Skin epidermis (tissue), 12 donors: ENCODE measurements around the gene LCNL1.

Source experiments
- H3K27ac ChIP-seq, 21 experiments: fragments of 200-600 bp; sonication (generic) in 11 of 21; one replicate each; pipeline ENCODE4 v1.5.0; 2020; ENCODE audit warnings: mild to moderate bottlenecking in 3 of 21, inconsistent platforms in 2 of 21, moderate library complexity in 2 of 21
- H3K4me3 ChIP-seq, 7 experiments: fragments of 200-600 bp; sonication (generic) in 2 of 7; one replicate each; pipeline ENCODE4 v1.5.0; 2020; ENCODE audit warnings: inconsistent platforms in 2 of 7, mild to moderate bottlenecking in 2 of 7, moderate library complexity in 1 of 7

The LCNL1 gene

GRCh38 chr9:136983656-136984314, 992 bp downstream of the LCNL1 start:
- H3K27ac ChIP-seq, result no peak overlapping the region

DNA sequence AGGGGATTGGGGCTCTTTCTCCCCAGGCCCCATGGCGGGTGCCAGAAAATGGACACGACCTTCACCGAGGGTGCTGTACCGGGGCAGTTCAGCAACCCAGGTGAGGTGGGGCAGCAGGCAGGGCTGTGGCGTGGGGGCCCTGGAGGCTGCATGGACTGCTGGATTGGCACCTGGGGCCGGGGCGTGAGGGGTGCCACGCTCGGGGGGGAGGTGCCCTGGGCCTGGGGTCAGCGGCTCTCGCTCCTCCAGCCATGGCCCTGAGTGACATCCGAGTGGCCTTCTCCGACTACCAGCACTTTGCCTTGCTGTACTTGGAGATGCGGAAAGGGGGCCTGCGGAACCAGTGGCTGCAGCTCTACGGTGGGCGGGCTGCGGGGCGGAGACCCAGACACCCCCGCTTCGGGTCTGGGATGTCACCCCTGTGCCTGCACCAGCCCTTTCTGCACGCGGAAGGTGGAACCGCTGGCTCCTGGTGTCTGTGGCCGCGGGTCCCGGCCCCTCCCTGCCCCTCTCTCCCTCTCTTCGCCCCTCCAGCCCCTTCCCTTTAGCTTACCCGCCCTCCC, 1.8 kb downstream of the LCNL1 start:
- H3K27ac ChIP-seq, result no peak overlapping the region
- no peak overlapping the region for H3K4me3 ChIP-seq

More at GRCh38 chr9:136983656-136984314, 992 bp downstream of the LCNL1 start:
- no peak overlapping the region for H3K4me3 ChIP-seq

DNA sequence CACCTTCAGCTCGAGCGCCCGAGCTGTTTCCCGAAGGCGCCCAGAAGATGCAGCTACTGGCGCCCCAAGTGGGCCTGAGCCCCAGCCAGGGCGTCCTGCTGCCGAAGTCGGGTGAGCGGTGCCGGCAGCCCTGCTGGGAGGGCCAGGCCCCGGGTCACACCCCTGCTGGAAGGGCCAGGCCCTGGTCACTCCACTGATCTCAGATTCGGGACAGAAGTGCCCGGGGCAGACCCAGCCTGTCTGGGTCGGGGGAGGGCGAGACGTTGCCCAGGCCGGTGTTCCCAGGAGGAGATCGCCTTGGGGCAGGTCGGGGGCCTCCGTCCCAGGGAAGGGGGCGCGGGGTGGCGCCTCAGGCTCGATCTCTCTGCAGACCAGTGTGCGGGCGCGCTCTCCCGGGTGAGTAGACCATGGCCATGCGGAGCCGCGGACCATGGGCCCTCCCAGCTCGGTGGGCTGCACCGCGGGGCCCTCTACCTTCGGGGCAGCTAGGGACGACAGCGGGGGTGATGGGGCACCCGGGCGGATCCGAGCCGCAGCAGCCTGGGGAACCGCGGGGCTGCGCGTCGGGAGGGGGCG, 2.3 kb downstream of the LCNL1 start:
- H3K27ac ChIP-seq, result no peak overlapping the region
- no peak overlapping the region for H3K4me3 ChIP-seq

- H3K4me3 ChIP-seq, result no peak overlapping the region
- H3K27ac ChIP-seq, result no peak overlapping the region
These were observed 3.1 kb downstream of the LCNL1 start for GRCh38 chr9:136985853-136986252.

GRCh38 chr9:136988872-136989271, 6.1 kb downstream of the LCNL1 start:
- H3K27ac ChIP-seq, result no peak overlapping the region
- no peak overlapping the region for H3K4me3 ChIP-seq

GRCh38 chr9:136990242-136990911, 7.6 kb downstream of the LCNL1 start:
- no peak overlapping the region for H3K4me3 ChIP-seq
- no peak overlapping the region for H3K27ac ChIP-seq

DNA sequence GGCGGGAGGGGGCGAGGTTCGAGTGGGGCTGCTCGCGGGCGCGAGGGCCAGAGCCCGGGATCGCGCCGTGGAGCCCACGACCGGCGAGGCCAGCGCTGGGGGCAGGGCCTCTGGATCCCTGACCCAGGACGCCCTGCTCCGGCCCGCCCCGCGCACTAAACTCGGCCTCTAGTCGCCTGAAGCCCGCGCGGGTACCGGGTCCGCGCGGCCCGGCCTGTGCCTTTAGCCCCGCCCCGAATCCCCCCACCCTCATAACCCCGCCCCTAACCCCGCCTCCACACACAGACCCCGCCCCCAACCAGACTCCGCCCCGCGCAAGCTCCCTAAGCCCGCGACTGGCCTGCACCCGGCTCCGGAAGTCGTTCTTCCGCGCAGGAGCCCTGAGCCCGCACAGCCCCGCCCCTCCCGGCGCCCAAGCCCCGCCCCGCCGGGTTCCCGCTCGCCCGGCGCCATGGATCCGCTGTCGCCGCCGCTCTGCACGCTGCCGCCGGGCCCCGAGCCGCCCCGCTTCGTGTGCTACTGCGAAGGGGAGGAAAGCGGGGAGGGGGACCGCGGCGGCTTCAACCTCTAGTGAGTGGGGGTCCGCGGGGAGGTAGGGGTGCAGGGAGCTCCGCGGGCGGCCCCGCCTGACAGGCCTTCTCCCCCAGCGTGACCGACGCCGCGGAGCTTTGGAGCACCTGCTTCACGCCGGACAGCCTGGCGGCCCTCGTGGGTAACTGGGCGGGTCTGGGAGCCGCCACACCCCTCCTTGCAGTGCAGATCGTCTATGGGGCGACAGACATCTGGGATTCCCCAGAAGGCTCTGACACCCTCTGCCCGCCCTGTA, 9.4 kb downstream of the LCNL1 start, which contains the start of gene PAXX:
TSS of gene PAXX (plus strand) at position 430 of the 826 bp plus-strand sequence. CDS start at position 452, 22 bp downstream.
- Histone ChIP-seq H3K4me3 (peak within 1 kb of the TSS; percentile 52 to 77 (median 62)), H3K27ac (peak within 1 kb of the TSS; percentile 24 to 92 (median 82))

- H3K27ac ChIP-seq, result peak overlapping the region; percentile 24 to 92 (median 82)
These were observed 10.1 kb downstream of the LCNL1 start for GRCh38 chr9:136992819-136993369.

DNA sequence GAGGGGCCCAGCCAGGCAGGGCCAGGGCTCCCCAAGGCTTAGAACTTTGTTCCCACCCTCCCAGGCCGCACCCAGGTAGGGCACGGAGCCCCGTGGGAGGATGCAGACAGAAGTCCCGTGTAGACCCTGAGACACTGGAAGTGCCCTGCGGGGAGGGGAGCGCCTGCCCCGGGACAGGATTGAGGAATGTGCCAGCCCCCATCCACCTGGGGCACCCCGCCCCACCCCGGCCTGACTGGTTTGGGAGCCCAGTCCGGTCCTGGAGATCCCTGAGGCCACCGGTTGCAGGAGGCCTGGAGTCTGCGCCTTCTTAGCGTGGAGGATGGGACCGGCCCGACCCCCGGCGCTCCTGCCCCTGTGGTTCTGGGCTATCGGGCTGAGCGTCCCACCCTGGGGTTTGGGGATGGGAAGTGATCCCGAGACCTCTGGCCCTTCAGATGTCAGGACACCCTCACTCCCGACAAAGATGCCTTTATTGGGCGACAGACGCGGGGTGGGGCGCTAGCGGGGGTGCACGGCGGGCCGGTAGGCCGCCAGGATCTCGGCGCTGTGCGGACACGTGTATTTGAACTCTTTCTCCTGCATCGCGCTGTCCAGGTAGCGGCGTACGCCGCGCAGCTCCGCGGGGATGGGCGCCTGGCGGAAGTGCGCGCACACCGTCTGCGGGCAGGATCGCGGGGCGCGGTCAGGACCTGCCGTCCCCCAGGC, 11.5 kb downstream of the LCNL1 start:
- H3K27ac ChIP-seq, result peak overlapping the region in 9 of 21 experiments; percentile 9 to 87 (median 60)
- H3K4me3 ChIP-seq, result peak overlapping the region in 5 of 7 experiments; percentile 4 to 52 (median 23)

More at GRCh38 chr9:136992819-136993369, 10.1 kb downstream of the LCNL1 start:
- H3K4me3 ChIP-seq, result peak overlapping the region; percentile 52 to 77 (median 62)

DNA sequence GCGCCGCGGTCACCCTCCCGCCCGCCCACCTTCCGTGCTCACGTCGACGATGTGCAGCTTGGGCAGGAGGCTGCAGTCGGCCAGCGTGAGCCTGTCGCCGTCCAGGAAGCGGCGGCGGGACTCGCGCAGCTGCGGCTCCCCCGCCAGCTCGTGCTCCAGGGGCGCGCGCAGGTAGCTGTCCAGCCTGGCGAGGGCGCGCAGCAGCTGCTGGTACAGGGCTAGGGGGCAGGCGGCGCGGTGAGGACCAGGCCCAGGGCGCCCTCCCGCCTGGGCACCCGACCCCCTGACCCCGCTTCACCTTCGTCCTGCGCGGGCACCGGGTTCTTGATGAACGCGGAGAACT, 12.1 kb downstream of the LCNL1 start:
- Histone ChIP-seq H3K4me3 (peak overlapping the region in 6 of 7 experiments; percentile 1 to 52 (median 22)), H3K27ac (peak overlapping the region in 12 of 21 experiments; percentile 0 to 87 (median 60))

- peak overlapping the region in 16 of 21 experiments; percentile 9 to 85 (median 60) for H3K27ac ChIP-seq
- peak overlapping the region in 6 of 7 experiments; percentile 1 to 52 (median 22) for H3K4me3 ChIP-seq
These were observed 12.6 kb downstream of the LCNL1 start for GRCh38 chr9:136995362-136995761.

GRCh38 chr9:136995772-136996311, 13.0 kb downstream of the LCNL1 start:
- Histone ChIP-seq H3K4me3 (peak overlapping the region; percentile 4 to 52 (median 22)), H3K27ac (peak overlapping the region in 18 of 21 experiments; percentile 10 to 85 (median 60))

- Histone ChIP-seq H3K4me3 (peak within 1 kb of the TSS; percentile 4 to 52 (median 22)), H3K27ac (peak within 1 kb of the TSS in 19 of 21 experiments; percentile 10 to 85 (median 60))
These were observed 13.8 kb downstream of the LCNL1 start, which contains the start of gene CLIC3 for GRCh38 chr9:136996361-136997292. Gene CLIC3 (minus strand): TSS chr9:136996568. CDS start chr9:136996543, 25 bp downstream.

DNA sequence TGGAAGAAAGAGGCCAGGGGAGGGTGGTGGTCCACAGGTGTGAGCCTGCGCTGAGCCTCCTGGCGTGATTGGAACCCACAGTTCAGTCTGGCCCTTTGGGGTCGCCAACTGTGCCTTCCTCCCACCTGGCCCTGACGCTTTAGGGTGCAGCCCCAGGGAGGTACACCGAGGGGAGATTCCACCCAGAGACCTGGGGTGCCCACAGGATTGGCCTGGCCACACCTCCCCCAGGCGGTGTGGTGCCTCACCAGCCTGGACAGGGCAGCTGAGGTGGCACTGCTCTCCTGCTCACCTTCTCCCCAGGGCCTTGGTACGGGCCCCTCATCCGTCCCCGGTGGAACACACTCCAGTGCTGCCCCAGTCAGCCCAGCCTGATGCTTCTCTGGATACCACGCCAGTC, 14.6 kb downstream of the LCNL1 start:
- Histone ChIP-seq H3K27ac (peak overlapping the region in 13 of 21 experiments; percentile 2 to 85 (median 48)), H3K4me3 (no peak overlapping the region)

GRCh38 chr9:136997830-136998234, 15.0 kb downstream of the LCNL1 start:
- H3K27ac ChIP-seq, result peak overlapping the region in 6 of 21 experiments; percentile 2 to 85 (median 63)
- no peak overlapping the region for H3K4me3 ChIP-seq

DNA sequence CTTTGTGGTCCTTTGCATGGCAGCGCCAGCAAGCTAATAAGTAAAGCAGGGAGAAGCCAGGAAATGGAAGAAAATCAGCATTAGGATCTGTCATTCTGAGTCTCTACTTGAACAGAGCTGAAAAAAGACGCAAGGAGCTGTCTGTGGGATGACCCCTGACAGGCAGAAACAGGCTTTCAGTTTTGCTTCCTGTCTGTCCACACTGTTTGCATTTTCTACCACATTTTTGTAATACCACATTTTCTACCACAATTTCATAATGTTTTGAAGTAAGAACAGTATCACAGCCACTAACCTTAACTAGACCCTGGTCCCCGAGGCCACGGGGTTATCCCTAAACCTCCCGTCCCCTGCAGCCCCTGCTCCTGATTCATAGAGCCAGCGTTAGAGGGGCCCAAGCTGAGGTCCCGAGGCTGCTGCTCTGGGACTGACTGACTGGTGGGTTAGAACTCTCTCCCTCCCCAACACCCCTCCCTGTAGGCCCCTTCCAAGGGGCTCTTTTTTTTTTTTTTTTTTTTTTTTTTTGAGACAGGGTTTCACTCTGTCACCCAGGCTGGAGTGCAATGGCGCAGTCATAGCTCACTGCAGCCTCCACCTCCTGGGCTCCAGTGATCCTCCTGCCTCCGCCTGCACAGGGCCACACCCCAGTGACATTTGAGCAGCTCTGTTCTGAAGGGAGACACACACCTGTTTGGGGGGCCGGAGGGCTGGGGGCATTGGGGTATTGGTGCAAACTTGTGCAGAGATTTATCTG, 17.6 kb downstream of the LCNL1 start:
- H3K27ac ChIP-seq, result peak overlapping the region in 12 of 21 experiments; percentile 0 to 75 (median 42)
- H3K4me3 ChIP-seq, result no peak overlapping the region
